GM12878 (cell line): ENCODE results near the gene JMJD7. TPM values are rescaled to one million over a fixed set of nuclear protein-coding genes. Genes with fewer than 3 reads are reported as not detected.

Source experiments
- BCL3 ChIP-seq: IDR thresholded peaks from 2 replicates; pipeline ENCODE4 v1.6.1; 2011; ENCODE audit warnings: borderline replicate concordance, low read depth, mild to moderate bottlenecking, moderate library complexity, low read length; ENCODE audit not compliant: insufficient read depth, poor library complexity, severe bottlenecking
- EP300 ChIP-seq, 2 experiments: fragments of 150-350 bp in 1 of 2; IDR thresholded peaks; 2 replicates each; pipeline ENCODE4 v1.6.1; 2011 to 2012; ENCODE audit warnings: low read depth in 2 of 2, low read length in 2 of 2, borderline replicate concordance in 1 of 2, improper control_type of control experiment in 1 of 2, inconsistent platforms in 1 of 2; ENCODE audit not compliant: control insufficient read depth in 1 of 2
- FOXK2 ChIP-seq: fragments of 450-650 bp; IDR thresholded peaks from 2 replicates; pipeline ENCODE4 v1.6.1; 2017; ENCODE audit warnings: mild to moderate bottlenecking, moderate library complexity
- REST ChIP-seq: IDR thresholded peaks from 2 replicates; pipeline ENCODE4 v1.6.1; 2012; ENCODE audit warnings: mild to moderate bottlenecking, low read depth, low read length
- YBX1 ChIP-seq: fragments of 450-650 bp; IDR thresholded peaks from 2 replicates; pipeline ENCODE4 v1.6.1; 2016; ENCODE audit warnings: antibody characterized with exemption
- ZBTB33 ChIP-seq: fragments of 450-650 bp; IDR thresholded peaks from 2 replicates; pipeline ENCODE4 v1.6.1; 2017; ENCODE audit warnings: mild to moderate bottlenecking
- polyA plus RNA-seq, 11 experiments: library from polyadenylated mRNA; depleted of rRNA in 4 of 11; unstranded in 6 of 11; stranded (reverse) in 5 of 11; fragments of >200 nt; fragmentation: Nextera tagmentation in 4 of 11; fragmentation: Illumina TruSeq in 1 of 11; extraction: Ambion mirVana in 4 of 11; extraction: Trizol in 1 of 11; gene quantifications; 1 replicate in 1 of 11; 2 replicates in 10 of 11; pipeline versions ENCODE4 v1.2.1 to v1.2.3, GENCODE V29; 2011 to 2016; ENCODE audit warnings: inconsistent platforms in 2 of 11, missing spikeins in 2 of 11, low read depth in 1 of 11
- total RNA-seq, 4 experiments: library from RNA; depleted of rRNA in 3 of 4; stranded (reverse); fragments of >200 nt in 3 of 4; fragmentation: Illumina TruSeq in 1 of 4; extraction: Trizol in 1 of 4; gene quantifications; 2 replicates each; pipeline versions ENCODE4 v1.2.1 to v1.2.3, GENCODE V29; 2013 to 2021

JMJD7 gene
- total and polyA plus RNA-seq, 10 of the 15 experiments (the other 5 are each of a cell fraction or from before 2014, with no cell fraction given): 0.79 to 12.2 (median 6.5) TPM

GRCh38 chr15:41794081-41794480 lies 33.8 kb upstream of the JMJD7 start (continued):
- no peak for TF ChIP-seq YBX1
- no peak for TF ChIP-seq EP300 (IDR thresholded peaks at IDR 0.05; ENCODE audit: borderline replicate concordance in 1 of 2, control insufficient read depth in 1 of 2, low read depth in 2 of 2, low read length in 2 of 2)
- no peak for TF ChIP-seq ZBTB33
- TF ChIP-seq FOXK2: no peak
- TF ChIP-seq BCL3: no peak
- no peak for TF ChIP-seq REST
